CD4-positive, alpha-beta T cell treated with Interleukin-10 for 1 hour (primary cell): ENCODE data around the gene PRR15L.
"Not testable (repeated sequence)": the region's sequence is repeated elsewhere in the genome, so short reads cannot be mapped to it uniquely, and the experiment has no call there.

Experiments used
- DNase-seq: peaks from one replicate; pipeline ENCODE4 v3.0.0-alpha.2; 2020

The PRR15L gene

DNA sequence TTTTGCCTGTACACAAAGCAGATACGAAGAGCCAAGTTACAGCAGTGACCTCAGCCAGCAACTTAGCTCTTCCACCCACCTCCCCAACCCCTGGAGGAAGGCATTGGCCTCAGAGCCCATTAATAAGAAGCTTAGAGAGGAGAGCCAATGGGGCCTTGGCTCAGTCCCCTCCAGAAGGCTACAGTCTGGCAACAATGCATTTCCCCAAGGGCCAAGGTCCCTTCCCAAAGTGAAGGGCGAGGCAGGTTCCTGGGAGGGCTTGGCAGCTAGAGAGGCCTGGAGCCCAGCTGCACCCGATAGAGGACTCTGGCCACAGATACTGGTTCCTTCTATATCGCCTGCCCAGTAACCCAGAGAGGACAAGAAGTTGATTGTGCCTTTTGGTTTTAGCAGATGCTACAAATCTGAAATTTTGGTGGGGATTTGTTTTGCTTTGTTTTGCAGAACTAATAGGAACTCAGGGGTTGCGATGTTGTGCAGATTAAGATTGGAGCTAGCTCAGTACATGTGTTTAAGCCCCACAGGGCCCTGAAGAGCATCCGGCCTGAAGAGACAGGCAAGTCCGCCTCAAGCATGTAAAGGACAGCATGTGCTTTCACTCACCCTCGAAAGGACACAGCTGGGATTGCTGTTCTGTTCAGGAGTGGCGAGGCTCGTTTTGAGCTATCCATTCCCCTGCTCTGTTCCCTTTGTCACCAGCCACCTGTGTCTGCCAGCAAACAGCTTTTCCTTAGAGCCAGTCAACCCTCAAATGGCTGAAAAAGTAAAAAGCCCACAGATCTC, 28.3 kb downstream of the PRR15L start:
- no peak for DNase-seq

DNA sequence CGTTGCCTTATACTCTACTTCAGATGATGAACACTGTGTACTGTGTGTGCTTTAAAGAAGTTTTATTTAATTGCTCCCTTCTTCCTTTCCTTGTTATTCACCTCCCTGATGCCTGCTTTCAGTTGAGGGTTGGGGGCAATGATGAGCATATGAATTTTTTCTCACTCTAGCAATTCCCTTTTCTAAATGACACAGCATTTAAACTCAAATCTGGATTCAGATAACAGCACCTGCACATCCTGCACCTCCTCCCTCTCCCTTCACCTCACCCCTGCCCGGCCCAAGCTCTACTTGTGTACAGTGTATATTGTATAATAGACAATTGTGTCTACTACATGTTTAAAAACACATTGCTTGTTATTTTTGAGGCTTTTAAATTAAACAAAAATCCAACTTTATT, 29.3 kb downstream of the PRR15L start:
- DNase-seq: no peak

GRCh38 chr17:47927821-47928400, 29.8 kb downstream of the PRR15L start:
- no peak for DNase-seq

DNA sequence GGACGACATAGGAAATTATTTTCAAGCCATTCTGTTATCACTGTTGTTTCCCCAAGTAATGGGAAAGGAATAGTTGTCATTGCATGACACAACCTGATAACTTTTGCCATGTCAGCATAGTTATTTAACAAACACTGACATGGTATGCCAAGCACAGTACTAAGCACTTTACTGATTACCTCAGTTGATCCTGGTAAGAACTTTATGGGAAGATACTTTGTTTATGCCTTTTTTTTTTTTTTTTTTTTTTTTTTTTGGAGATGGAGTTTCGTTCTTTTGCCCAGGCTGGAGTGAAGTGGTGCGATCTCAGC, 32.0 kb downstream of the PRR15L start:
- no peak for DNase-seq

GRCh38 chr17:47924785-47925677, 32.7 kb downstream of the PRR15L start:
- no peak for DNase-seq

- DNase-seq: not testable (repeated sequence)
Observed at GRCh38 chr17:47919889-47920288, 37.8 kb downstream of the PRR15L start.

DNA sequence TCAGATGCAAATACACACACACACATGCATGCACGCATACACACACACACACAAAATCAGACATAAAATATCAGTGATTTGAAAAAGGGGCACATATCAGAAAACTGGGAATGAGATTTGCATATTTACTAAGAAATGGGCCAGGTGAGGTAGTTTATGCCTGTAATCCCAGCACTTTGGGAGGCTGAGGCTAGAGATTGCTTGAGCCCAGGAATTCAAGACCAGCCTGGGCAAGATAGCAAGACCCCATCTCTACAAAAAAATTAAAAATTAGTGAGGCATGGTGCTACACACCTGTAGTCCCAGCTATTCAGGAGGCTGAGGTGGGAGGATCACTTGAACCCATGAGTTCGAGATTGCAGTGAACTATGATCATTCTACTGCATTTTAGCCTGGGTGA, 38.7 kb downstream of the PRR15L start:
- no peak for DNase-seq

- no peak for DNase-seq
Observed at GRCh38 chr17:47918006-47918405, 39.7 kb downstream of the PRR15L start.

- DNase-seq: no peak
Observed at GRCh38 chr17:47917581-47917980, 40.1 kb downstream of the PRR15L start.

DNA sequence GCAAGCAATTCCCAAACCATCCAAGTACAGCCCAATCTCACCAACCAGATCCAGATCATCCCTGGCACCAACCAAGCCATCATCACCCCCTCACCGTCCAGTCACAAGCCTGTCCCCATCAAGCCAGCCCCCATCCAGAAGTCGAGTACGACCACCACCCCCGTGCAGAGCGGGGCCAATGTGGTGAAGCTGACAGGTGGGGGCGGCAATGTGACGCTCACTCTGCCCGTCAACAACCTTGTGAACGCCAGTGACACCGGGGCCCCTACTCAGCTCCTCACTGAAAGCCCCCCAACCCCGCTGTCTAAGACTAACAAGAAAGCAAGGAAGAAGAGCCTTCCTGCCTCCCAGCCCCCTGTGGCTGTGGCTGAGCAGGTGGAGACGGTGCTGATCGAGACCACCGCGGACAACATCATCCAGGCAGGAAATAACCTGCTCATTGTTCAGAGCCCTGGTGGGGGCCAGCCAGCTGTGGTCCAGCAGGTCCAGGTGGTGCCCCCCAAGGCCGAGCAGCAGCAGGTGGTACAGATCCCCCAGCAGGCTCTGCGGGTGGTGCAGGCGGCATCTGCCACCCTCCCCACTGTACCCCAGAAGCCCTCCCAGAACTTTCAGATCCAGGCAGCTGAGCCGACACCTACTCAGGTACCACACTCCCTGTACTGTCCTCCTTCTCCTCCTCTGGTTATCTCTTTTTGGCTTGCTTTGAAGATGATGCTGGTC, 41.0 kb downstream of the PRR15L start:
- no peak for DNase-seq

- no peak for DNase-seq
Observed at GRCh38 chr17:47915776-47916398, 41.8 kb downstream of the PRR15L start.

DNA sequence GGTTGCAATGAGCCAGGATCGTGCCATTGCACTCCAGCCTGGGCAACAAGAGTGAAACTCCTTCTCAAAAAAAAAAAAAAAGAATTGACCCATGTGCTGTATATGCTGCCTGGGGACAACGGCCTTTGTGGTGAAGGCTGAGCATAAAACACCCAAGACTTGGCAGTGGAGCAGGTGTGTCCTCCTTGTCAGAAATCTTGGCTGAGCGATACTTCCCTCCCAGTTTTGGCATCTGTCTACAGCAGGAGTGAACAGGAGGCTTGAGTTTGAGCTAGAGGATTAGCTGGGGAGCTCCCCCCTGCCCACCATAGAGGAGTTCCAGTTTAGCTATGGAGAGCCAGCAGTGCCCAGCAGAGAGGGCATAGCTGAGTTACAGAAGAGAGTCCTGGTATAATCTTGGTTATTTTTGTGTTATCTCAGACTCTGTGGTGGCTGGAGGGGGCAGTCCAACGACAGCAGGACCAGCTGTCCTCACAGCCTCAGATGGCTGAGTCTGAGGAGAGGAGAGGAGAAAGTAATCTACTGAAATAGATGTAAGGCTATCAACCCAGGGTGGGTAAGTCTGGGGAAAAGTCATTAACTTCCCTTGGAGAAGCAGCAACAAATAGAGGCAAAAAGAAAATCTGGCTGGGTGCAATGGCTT, 43.3 kb downstream of the PRR15L start:
- DNase-seq: no peak

- DNase-seq: no peak
Observed at GRCh38 chr17:47913050-47913449, 44.6 kb downstream of the PRR15L start.

GRCh38 chr17:47907932-47908562, 49.6 kb downstream of the PRR15L start:
- no peak for DNase-seq

- no peak for DNase-seq
Observed at GRCh38 chr17:47906443-47906842, 51.2 kb downstream of the PRR15L start.

DNA sequence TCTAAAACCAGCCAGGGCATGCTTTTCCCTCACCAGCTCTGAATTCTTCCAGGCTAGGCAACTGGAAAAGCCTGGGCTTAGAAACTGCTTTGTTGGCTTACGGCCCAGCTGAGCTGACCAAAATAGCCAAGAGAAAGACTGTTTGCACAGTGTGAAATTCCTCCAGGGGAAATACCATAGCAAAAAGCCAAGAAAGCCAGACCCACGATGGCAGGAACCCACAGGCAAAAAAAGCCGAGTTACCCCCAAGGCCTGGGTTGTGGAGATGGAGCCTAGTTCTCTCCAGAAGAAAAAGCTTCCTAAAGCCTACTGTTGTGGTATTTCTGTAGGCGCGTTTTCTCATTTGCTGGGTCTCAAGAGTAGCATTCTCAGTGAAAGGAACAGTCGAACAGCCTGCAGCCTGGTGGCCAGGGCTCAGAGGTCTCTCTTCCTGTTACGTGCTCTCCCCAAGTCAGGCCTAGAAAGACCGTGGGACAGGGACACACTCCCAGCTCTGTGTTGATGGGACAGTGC, 52.4 kb downstream of the PRR15L start:
- DNase-seq: no peak

- DNase-seq: no peak
Observed at GRCh38 chr17:47902039-47902744, 55.5 kb downstream of the PRR15L start.
